Midbrain (tissue), 1 donor: ENCODE measurements around the gene PCDH9.

Experiments used
- DNase-seq: peaks from one replicate; lab custom pipeline; 2025; lab: John Stamatoyannopoulos, UW

PCDH9 gene

GRCh38 chr13:66567899-66568612 lies 662.1 kb downstream of the PCDH9 start:
- no peak for DNase-seq

DNA sequence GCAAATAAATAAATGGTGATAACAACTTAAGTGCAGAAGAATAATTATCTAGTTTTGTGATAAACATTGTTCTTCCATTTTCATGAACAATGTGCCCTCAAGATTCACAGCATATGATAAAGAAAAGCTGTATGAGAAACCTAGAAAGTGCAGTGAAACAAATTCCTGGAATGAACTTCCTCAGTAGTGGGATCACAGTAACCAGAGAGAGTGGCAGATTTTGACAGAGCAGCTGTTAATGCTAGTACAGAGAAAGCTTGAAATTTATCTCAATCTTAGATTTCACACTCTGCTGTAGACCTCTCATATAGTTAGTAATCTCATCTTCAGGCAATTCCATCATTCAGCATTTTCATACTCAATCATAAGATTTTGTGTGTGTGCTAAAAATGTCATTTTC lies 664.9 kb downstream of the PCDH9 start:
- DNase-seq, result no peak

GRCh38 chr13:66563076-66563475 lies 667.1 kb downstream of the PCDH9 start:
- no peak for DNase-seq

- DNase-seq, result no peak
Measured at GRCh38 chr13:66562054-66562453, 668.1 kb downstream of the PCDH9 start.

GRCh38 chr13:66560991-66561390 lies 669.1 kb downstream of the PCDH9 start:
- DNase-seq, result no peak

DNA sequence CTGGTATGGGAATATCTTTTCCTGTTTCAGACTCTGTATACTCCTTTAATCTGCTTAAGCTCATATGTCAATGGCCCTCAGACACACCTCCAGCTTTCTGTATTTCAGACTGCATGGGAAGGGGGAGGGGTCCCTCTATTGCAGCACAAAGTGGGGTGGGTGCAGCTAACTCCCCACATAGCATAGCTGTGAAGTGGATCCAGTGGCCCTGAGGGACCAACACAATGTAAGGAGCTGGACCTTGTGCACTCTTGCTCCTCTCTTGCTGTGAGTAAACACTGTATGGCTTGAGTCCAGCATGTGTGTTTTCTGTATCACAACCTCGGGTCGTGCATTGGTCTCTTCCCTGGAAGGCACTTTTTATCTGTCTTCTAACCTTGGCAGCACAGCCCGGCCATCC lies 669.9 kb downstream of the PCDH9 start:
- DNase-seq, result no peak

DNA sequence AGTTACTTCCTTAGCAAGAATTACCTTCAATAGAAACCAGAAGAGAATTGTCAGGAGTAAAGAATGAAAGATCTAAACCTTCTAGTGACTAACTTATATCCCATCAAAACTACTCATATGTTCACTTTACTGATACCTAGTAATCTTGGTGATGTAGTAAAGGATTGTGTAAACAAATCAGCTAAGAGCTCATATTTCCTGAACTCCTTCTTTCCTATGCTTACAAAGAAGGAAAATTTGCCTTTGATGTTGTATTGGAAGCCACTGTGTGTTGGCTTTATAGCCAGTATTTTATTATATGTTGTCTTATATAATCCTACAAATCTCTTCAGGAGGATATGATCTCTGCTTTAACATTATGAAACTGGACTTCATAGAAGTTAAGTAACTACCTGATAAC lies 671.0 kb downstream of the PCDH9 start:
- no peak for DNase-seq

GRCh38 chr13:66558506-66558905 lies 671.6 kb downstream of the PCDH9 start:
- peak; percentile 11 for DNase-seq

DNA sequence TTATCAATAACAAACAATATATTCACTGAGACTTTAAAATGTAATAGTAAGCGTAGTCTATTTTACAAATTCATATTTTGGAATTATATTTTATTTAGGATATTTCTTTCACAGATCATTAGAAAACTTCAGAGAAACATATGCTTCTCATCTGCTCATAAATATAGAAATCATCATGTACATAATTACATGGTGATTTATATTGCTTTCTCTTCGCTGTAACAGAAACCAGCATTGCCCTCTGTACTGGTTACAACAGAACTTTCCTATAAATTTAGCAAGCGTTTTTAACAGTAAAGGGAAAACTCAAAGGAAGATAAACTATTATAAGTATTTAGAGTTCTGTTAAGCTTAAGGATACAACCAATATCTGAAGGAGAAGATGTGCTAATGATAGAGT lies 672.8 kb downstream of the PCDH9 start:
- no peak for DNase-seq

- DNase-seq, result no peak
Measured at GRCh38 chr13:66556306-66556705, 673.8 kb downstream of the PCDH9 start.

GRCh38 chr13:66553391-66553790 lies 676.7 kb downstream of the PCDH9 start:
- no peak for DNase-seq

DNA sequence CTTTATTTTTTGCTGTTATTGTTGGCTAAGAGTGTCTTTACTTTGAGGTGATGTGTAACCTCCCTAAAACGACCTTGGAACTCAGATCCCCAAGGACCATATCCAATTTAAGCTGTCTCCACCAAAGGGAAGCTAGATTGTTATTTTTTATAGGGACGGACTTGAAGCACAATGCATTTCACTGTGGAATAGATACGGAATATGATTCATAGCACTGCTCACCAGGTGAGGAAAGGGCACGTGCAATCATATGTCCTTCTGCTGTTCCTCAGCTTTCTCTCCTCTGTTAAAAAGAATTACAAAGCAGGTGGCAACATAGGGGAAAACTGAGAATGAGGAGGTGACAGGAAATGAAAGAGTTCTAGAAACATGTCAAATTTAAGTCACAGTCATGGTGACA lies 679.0 kb downstream of the PCDH9 start:
- DNase-seq, result no peak

DNA sequence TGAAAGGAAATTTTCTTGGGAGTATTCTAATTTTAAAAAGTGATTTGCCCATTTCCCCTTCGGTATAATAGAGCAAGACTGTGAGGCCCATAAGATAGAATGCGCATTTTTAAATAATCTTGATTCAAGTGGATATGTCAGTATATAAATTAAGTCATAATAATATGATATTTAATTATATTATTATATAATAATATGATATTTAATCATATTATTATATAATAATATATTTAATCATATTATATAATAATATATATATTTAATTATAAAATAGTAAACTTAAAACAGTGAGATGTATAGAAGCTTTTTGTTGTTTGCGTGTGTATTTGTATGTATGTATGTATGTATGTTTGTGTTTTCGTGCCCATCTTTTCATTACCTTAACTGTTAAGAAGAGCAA lies 682.5 kb downstream of the PCDH9 start:
- no peak for DNase-seq

- no peak for DNase-seq
Measured at GRCh38 chr13:66546534-66547379, 683.4 kb downstream of the PCDH9 start.

DNA sequence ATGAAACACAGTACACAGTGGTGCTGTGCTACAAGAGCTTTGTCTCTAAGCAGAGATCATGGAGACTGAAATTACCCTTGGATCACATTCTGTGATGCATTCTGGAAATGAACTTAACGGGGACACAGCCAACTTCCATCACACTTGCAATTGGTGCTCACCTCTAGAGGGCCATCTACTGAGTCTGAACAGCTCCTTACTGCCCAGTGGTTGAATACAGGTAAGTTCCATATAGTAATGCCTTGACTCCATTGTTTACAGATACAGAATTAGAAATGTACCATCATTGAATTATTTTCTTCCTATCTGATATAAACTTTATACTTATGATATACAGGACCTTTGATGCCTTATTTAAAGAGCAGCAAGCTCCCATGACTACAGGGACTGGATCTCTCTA lies 686.4 kb downstream of the PCDH9 start:
- no peak for DNase-seq

DNA sequence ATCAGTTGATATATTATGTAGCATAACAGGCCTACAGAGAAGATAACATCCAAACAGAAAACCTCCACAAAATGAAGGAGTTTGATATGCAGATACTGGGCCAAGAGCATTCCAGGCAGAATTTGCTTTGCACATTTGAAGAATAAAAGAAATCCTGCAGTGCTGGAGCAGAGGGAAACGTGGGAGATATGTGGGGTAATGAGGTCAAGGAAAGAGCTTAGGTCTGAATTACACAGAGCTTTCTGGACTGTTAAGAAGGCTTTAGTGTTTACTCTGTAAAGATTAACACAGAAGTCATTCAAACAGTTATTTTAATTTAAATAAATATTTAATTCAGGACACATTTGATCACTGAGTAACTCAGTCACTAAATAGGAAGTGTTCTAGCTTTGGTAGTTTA lies 692.7 kb downstream of the PCDH9 start:
- DNase-seq, result no peak

- DNase-seq, result no peak
Measured at GRCh38 chr13:66536746-66537145, 693.4 kb downstream of the PCDH9 start.

- no peak for DNase-seq
Measured at GRCh38 chr13:66534561-66534960, 695.6 kb downstream of the PCDH9 start.

GRCh38 chr13:66532845-66533244 lies 697.3 kb downstream of the PCDH9 start:
- DNase-seq, result no peak

- DNase-seq, result no peak
Measured at GRCh38 chr13:66532146-66532545, 698.0 kb downstream of the PCDH9 start.

DNA sequence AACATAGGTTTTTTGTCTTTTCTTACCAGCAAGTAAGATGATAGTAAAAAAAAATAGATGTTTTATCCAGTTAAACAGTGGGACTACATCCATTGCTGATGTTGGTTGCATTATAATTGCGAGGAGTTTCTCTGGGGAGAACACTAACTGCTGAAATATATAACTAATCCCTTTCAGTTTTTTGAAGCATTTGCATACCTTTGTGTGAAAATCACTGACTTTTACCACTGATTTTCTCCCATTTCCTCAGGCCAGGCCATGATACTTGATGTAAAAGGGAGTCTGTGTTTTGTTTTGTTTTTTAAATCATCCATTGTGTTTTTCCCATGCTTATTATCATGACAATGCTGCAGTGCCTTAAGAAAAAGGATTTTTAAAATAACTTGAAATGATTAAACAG lies 699.5 kb downstream of the PCDH9 start:
- DNase-seq, result no peak

GRCh38 chr13:66530158-66530557 lies 700.0 kb downstream of the PCDH9 start:
- DNase-seq, result no peak

- no peak for DNase-seq
Measured at GRCh38 chr13:66528944-66529576, 701.1 kb downstream of the PCDH9 start.
